NCI-H2196 (cell line): ENCODE results near the gene GATAD1.
"Not testable (repeated sequence)": the region's sequence is repeated elsewhere in the genome, so short reads cannot be mapped to it uniquely, and the experiment has no call there.

ENCODE experiments used
- DNase-seq: peaks from one replicate; lab custom pipeline; 2025; ENCODE audit not compliant: unreplicated experiment; lab: John Stamatoyannopoulos, UW

Gene GATAD1

DNA sequence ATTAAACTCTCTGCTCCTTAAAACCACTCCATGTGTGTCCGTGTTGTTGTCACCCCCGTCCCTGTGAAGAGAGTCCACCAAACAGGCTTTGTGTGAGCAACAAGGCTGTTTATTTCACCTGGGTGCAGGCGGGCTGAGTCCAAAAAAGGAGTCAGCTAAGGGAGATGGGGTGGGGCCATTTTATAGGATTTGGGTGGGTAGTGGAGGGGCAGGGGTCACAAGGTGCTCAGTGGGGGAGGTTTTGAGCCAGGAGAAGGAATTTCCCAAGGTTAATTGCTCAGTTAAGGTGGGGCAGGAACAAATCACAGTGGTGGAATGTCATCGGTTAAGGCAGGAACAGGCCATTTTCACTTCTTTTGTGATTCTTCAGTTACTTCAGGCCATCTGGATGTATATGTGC is 31.9 kb downstream of the GATAD1 start:
- not testable (repeated sequence) for DNase-seq

DNA sequence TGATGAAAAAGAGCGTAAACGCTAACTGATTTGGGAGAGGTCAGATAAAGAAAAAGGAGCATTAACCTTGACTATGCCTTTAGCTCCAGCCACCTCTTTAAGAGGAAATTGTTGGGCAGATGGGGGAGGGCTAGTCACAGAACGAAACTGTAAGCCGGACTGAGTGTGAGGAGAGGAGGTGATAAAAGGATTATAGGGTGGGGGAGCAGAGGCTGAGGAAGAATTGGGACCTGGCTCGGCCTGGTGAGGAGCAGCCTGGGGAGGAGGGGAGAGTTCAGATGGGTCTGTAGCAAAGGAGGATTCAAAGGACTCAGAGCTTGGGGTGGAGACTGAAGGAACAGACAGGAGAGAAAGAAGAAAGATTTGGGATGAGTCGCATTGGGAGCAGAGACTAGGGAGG is 36.3 kb downstream of the GATAD1 start:
- not testable (repeated sequence) for DNase-seq

DNA sequence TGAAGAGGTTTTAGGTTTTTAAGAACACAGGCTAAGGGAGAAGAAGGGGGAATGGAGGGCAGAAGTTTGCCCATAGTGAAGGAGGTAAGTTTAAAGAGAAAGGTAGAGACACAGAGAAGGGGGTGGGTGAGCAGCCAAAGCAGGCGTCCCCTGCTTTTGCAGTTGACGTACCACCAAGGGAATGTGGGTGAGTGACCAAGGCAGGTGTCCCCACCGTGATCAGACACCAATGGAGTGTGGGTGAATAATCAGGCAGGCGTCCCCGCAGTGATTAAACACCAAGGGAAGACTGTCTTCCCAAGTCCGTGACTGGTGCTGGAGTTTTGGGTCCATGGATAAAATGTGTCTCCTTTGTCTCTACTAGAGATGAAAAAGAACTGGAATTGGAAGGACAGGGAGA is 36.9 kb downstream of the GATAD1 start:
- not testable (repeated sequence) for DNase-seq

DNA sequence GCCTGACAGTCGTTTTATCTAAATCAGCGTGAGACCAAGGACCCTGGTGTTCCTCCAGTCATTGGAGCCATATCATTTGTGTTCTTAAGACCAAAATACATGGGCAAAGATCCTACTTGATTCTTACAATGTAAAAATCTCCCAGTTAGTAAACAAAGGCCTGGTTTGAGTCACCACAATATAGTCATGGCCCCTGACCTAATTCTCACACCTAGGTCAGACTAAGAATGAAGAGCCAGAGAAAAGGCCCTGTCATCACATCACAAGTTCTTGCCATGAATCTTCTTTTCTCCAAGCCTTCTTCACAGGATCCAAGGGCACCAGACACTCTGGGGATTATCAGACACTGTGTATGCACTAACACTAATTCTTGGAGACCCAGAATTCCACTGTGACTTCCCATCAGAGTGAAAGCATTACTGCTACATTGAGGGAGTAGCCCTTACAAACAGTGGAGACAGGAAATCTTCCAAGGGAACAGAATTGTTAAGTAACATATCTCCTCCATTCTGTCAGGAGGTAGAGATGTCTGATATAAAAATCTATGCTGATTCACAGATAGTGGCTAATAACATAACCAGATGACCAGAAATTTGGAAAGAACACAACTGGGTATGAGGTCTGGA is 38.1 kb downstream of the GATAD1 start:
- no peak for DNase-seq

DNA sequence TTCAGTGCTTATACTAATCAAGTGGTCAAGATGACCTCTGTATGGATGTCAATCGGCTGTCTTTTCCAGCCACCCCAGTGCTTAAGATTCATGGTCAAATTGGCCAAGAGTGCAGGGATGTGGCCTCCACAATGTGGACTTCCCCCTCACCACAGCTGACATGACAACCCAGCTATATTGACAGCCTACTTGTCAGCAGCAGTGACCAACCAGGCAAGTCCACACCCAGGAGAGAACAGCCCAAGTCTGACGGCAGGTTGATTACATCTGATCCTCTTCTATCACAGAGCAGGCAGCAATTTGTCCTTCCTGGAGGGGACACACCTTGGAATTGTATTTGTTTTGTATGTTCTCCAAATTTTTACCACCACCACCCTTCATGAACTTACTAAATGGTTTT is 38.7 kb downstream of the GATAD1 start:
- DNase-seq = no peak

DNA sequence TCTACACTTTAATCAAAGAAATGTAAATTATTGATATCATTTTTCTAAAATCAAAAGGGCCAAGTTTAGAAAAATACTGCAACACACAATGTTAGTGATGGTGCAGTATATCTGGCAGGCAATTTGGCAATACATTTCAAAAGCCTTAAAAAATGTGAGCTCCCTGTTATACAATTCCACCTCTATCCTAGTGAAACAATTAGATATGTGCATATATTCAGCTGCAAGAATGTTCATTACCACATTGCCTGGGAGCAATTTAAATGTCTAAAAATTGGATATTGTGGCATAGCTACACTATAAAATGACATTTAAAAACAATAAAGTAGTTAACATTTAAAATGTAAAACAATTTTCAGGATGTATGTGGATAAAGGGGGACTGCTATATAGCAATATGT is 40.5 kb downstream of the GATAD1 start:
- DNase-seq = no peak

DNA sequence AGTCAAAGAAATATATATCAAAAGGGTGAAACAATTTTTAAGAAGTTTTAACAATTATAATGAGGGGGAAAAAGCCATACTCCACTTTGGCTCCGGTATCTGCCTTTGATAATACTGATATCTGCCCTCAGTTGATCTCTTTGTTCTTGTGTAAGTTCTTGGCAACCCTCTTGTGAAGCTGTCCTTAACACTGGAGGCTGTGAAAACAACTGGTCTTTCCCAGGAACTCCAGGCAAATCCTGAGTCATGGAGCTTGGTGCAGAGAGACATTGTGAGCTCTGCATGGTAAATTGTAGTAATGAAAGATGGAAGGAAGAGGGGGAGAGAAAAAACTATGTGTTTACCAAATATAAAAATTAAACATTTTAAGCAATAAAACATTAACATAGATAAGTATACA is 42.4 kb downstream of the GATAD1 start:
- no peak for DNase-seq

DNA sequence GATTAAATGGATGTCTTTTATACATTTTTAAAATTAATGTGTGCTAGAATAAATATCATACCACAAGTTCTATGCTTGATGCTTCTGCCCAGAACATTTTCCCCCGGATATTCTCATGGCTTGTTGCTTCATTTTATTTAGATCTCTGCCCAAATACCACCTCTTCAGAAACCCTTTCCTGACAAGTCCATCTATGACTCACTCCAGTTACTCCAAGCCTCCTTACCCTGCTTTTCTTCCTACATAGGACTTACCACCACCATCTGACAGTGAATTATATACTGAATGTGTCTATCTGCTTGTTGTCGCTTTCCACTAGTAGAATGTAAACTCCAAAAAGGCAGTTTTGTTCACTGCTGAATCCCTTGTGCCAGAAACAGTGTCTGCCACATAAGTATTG is 49.6 kb downstream of the GATAD1 start:
- DNase-seq = no peak

DNA sequence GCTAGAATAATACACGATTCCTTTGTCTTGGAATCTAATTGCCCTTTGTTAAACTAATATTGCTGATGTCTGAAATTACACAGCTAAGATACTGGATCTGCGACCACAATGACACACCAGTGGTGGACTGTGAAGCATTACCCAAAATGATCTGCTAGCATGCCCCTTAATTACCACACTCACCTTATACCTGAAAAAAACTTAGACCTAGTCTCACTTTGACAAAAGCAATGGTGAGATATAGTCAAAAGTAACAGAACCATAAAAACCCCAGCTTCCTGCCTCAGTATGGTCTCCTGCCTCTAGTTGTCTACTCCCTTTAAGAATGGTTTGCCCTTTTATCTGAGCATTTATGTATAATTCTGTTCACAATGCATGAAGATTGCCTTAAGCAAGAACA is 51.3 kb downstream of the GATAD1 start:
- DNase-seq = no peak

DNA sequence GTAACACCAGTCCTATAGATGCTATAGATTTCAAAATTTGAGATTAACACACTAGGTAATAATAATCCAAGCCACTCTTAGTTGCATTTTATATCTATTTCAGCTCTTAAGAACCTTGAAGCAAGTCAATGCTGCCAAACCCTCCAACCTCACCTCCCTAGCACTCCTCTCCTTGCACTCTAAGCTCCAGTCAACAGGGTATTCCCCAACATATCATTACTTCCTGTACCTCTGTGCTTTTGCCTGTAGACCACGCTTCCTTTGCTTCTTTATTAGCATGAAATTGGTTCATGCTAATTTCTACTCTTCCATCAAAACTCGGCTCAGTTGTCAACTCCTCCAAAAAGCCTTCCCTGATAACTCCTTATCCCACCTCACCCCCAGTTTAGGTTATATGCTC is 56.5 kb downstream of the GATAD1 start:
- no peak for DNase-seq

DNA sequence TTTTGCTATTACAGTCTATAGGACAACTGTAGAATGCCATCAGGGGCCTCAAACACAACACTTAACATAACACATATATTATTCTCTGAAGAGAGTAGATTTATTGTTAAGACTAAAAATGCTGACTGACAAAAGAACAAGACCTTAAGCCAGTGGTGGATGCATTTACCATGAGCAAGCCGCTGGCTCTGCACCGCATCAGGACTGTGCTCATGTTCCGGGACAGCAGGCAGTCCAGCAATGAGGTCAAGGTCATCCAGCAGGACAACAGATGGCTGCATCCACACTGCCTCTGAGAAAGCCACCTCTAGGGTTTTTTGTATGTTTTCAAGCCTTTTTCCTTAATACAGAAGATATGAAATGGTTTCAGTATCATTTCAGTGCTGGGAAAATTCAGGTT is 57.3 kb downstream of the GATAD1 start:
- no peak for DNase-seq

DNA sequence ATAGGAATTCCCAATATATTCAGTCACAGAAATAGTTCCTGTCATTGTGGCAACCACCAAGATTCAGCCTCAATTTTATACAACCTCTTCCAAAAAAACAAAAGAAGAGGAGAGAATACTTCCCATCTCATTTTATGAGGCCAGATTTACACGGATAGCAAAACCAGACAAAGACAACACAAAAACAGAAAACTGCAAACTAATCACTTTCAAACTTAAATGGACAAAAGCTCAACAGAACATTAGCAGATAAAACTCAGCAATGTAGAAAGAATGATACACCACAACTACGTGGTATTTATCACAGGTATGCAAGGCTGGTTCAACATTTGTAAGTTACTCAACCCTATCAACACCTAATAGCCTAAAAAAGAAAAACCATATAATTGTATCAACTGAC is 59.1 kb downstream of the GATAD1 start:
- DNase-seq = no peak

DNA sequence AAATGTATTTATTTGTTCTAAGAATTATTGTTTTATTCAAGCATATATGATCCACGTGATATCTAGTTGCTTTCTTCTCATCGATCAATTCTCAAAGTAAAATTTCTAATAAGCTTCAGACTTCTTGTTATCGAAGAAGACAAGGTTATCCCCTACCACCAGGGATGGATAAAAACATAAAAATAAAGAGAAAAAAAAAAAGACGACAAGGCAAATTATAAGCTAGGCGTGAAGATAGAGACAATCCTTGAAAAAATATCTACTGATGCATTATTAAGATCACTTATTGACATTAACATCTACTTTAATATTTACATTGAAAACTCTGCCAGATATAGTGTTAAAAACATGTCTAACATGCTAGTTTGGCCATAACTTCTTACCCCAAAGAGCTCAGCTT is 61.7 kb downstream of the GATAD1 start:
- DNase-seq = no peak
